ENCODE measurements around the gene JAG2.

Gene JAG2

GRCh38 chr14:105200074-105200473 is 31.5 kb upstream of the JAG2 start:
- no peak for DNase-seq (ENCODE audit: low read depth)
- no peak overlapping the region for H3K4me3 ChIP-seq (ENCODE audit: low read depth, low read length)
- TF ChIP-seq CTCF (IDR thresholded peaks at IDR 0.05; ENCODE audit: low read depth, low read length, missing control alignments) = peak; percentile 39

GRCh38 chr14:105199093-105199492 is 30.5 kb upstream of the JAG2 start:
- H3K4me3 ChIP-seq (ENCODE audit: low read depth, low read length) = no peak overlapping the region
- no peak for TF ChIP-seq CTCF (IDR thresholded peaks at IDR 0.05; ENCODE audit: low read depth, low read length, missing control alignments)
- DNase-seq (ENCODE audit: low read depth) = no peak

- no peak for DNase-seq (ENCODE audit: low read depth)
- peak; percentile 17 for TF ChIP-seq CTCF (IDR thresholded peaks at IDR 0.05; ENCODE audit: low read depth, low read length, missing control alignments)
- no peak overlapping the region for H3K4me3 ChIP-seq (ENCODE audit: low read depth, low read length)
Observed at GRCh38 chr14:105198588-105198987, 30.0 kb upstream of the JAG2 start.

- no peak for TF ChIP-seq CTCF (IDR thresholded peaks at IDR 0.05; ENCODE audit: low read depth, low read length, missing control alignments)
- no peak overlapping the region for H3K4me3 ChIP-seq (ENCODE audit: low read depth, low read length)
- DNase-seq (ENCODE audit: low read depth) = no peak
Observed at GRCh38 chr14:105197211-105197641, 28.6 kb upstream of the JAG2 start.

- DNase-seq (ENCODE audit: low read depth) = no peak
- no peak for TF ChIP-seq CTCF (IDR thresholded peaks at IDR 0.05; ENCODE audit: low read depth, low read length, missing control alignments)
- H3K4me3 ChIP-seq (ENCODE audit: low read depth, low read length) = no peak overlapping the region
Observed at GRCh38 chr14:105196265-105196960, 27.8 kb upstream of the JAG2 start.

GRCh38 chr14:105195522-105196264 is 27.1 kb upstream of the JAG2 start:
- no peak for TF ChIP-seq CTCF (IDR thresholded peaks at IDR 0.05; ENCODE audit: low read depth, low read length, missing control alignments)
- no peak overlapping the region for H3K4me3 ChIP-seq (ENCODE audit: low read depth, low read length)
- DNase-seq (ENCODE audit: low read depth) = no peak

Measured in GM12864 (cell line).